Left ventricle myocardium inferior (tissue), 1 donor: ENCODE measurements around the gene PLP1. TPM values are rescaled to one million over a fixed set of nuclear protein-coding genes. Genes with fewer than 3 reads are reported as not detected.
"Not testable (repeated sequence)": the region's sequence is repeated elsewhere in the genome, so short reads cannot be mapped to it uniquely, and the experiment has no call there.

Experiments
- DNase-seq: peaks from one replicate; pipeline ENCODE4 v3.0.0-alpha.2; 2020
- H3K27ac ChIP-seq: fragments of 200-600 bp; replicated peaks from 2 replicates; pipeline ENCODE4 v1.8.0; 2021
- H3K27me3 ChIP-seq: fragments of 200-600 bp; 2 replicates; pipeline ENCODE4 v1.8.0; 2021; ENCODE audit warnings: low read depth
- H3K36me3 ChIP-seq: fragments of 200-600 bp; 2 replicates; pipeline ENCODE4 v1.8.0; 2021
- H3K4me1 ChIP-seq: fragments of 200-600 bp; 2 replicates; pipeline ENCODE4 v1.8.0; 2021
- H3K4me3 ChIP-seq: fragments of 200-600 bp; 2 replicates; pipeline ENCODE4 v1.8.0; 2021; ENCODE audit warnings: mild to moderate bottlenecking, moderate library complexity
- H3K9me3 ChIP-seq: fragments of 200-600 bp; replicated peaks from 2 replicates; pipeline ENCODE4 v1.8.0; 2021
- intact Hi-C: fragments of 100-400 bp; cut with micrococcal nuclease; formaldehyde crosslinking; loops from one replicate; pipeline ENCODE4 v1.11.0; 2022
- total RNA-seq: library from RNA; stranded (reverse); fragmentation: NEBNext Ultra II Directional; extraction: Animal tissue kit (Norgen Biotek cat#: 25700); gene quantifications from one replicate; pipeline ENCODE4 v1.2.1, GENCODE V29; 2021
- TF ChIP-seq, protein P1 (sequence below): fragments of 200-600 bp; IDR thresholded peaks from 2 replicates; pipeline ENCODE4 v1.8.0; 2021; ENCODE audit warnings: antibody characterized with exemption, mild to moderate bottlenecking, borderline replicate concordance
- donor health status: DM: no; HTN: yes; CAD: no; lungs with severe emphysema.

PLP1 gene
- total RNA-seq, 1 donor from 2014 or later: 7.0 TPM

- H3K4me1 ChIP-seq: no peaks in the 10 kb centered on the region
- no peaks in the 10 kb centered on the region for H3K36me3 ChIP-seq
- no peaks in the 10 kb centered on the region for H3K9me3 ChIP-seq
- H3K4me3 ChIP-seq: no peak overlapping the region
- intact Hi-C loops: loop anchor here (5.0 kb wide), 1 partner anchor 287 kb away; no protein-coding TSS in a partner anchor
- H3K27me3 ChIP-seq: no peaks in the 10 kb centered on the region
- TF ChIP-seq, protein P1, sequence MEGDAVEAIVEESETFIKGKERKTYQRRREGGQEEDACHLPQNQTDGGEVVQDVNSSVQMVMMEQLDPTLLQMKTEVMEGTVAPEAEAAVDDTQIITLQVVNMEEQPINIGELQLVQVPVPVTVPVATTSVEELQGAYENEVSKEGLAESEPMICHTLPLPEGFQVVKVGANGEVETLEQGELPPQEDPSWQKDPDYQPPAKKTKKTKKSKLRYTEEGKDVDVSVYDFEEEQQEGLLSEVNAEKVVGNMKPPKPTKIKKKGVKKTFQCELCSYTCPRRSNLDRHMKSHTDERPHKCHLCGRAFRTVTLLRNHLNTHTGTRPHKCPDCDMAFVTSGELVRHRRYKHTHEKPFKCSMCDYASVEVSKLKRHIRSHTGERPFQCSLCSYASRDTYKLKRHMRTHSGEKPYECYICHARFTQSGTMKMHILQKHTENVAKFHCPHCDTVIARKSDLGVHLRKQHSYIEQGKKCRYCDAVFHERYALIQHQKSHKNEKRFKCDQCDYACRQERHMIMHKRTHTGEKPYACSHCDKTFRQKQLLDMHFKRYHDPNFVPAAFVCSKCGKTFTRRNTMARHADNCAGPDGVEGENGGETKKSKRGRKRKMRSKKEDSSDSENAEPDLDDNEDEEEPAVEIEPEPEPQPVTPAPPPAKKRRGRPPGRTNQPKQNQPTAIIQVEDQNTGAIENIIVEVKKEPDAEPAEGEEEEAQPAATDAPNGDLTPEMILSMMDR: no peak
- DNase-seq: no peak
- no peak overlapping the region for H3K27ac ChIP-seq
These were observed 42.4 kb downstream of the PLP1 start for GRCh38 chrX:103818842-103819619.

GRCh38 chrX:103820802-103821201 lies 44.2 kb downstream of the PLP1 start:
- H3K36me3 ChIP-seq, intact Hi-C loops, H3K9me3 ChIP-seq, DNase-seq, H3K4me1 ChIP-seq, H3K27ac ChIP-seq, H3K4me3 ChIP-seq, H3K27me3 ChIP-seq: not testable (repeated sequence)

- Histone ChIP-seq H3K4me1 (no peaks in the 10 kb centered on the region), H3K27me3 (no peaks in the 10 kb centered on the region)
These were observed 47.0 kb downstream of the PLP1 start for GRCh38 chrX:103823591-103823990.

GRCh38 chrX:103825881-103826280 lies 49.2 kb downstream of the PLP1 start:
- H3K27me3 ChIP-seq: no peaks in the 10 kb centered on the region
- intact Hi-C loops: no loop called here
- no peaks in the 10 kb centered on the region for H3K4me1 ChIP-seq
- H3K27ac ChIP-seq: no peak overlapping the region
- no peaks in the 10 kb centered on the region for H3K9me3 ChIP-seq
- H3K36me3 ChIP-seq: no peaks in the 10 kb centered on the region
- H3K4me3 ChIP-seq: no peak overlapping the region
- no peak for DNase-seq
- TF ChIP-seq, protein P1: no peak

More at GRCh38 chrX:103823591-103823990, 47.0 kb downstream of the PLP1 start:
- intact Hi-C loops: no loop called here
- no peaks in the 10 kb centered on the region for H3K9me3 ChIP-seq
- TF ChIP-seq, protein P1: no peak
- no peak for DNase-seq
- no peaks in the 10 kb centered on the region for H3K36me3 ChIP-seq
- H3K4me3 ChIP-seq: no peak overlapping the region
- H3K27ac ChIP-seq: no peak overlapping the region

- H3K4me1 ChIP-seq: peaks cover 3% of the 10 kb centered on the region
- H3K4me3 ChIP-seq: no peak overlapping the region
- H3K27ac ChIP-seq: peak overlapping the region; percentile 87
- TF ChIP-seq, protein P1: no peak
- no peaks in the 10 kb centered on the region for H3K36me3 ChIP-seq
- DNase-seq: no peak
- no peaks in the 10 kb centered on the region for H3K27me3 ChIP-seq
- intact Hi-C loops: no loop called here
- H3K9me3 ChIP-seq: no peaks in the 10 kb centered on the region
These were observed 51.9 kb downstream of the PLP1 start for GRCh38 chrX:103828529-103828928.

- H3K27me3 ChIP-seq: no peaks in the 10 kb centered on the region
- intact Hi-C loops: no loop called here
- DNase-seq: no peak
- H3K36me3 ChIP-seq: no peaks in the 10 kb centered on the region
- peak overlapping the region; percentile 72 for H3K4me3 ChIP-seq
- peaks cover 3% of the 10 kb centered on the region for H3K4me1 ChIP-seq
- H3K27ac ChIP-seq: peak overlapping the region; percentile 87
- TF ChIP-seq, protein P1: no peak
- no peaks in the 10 kb centered on the region for H3K9me3 ChIP-seq
These were observed 54.2 kb downstream of the PLP1 start for GRCh38 chrX:103830848-103831247.
